IMR-90 (cell line): ENCODE data around the gene SLC40A1. TPM values are rescaled to one million over a fixed set of nuclear protein-coding genes. Genes with fewer than 3 reads are reported as not detected.

Experiments
- ATAC-seq: fragments of 200-7000 bp; cut with Tn5 transposase; 2 replicates; pipeline ENCODE4 v1.9.1; 2020; ENCODE audit warnings: low read depth, mild to moderate bottlenecking, moderate library complexity
- BruUV-seq: library from RNA; stranded (reverse); fragments of 400-500 nt; replicated peaks from 2 replicates; lab custom pipeline; 2021; lab: Mats Ljungman, UMichigan
- CTCF ChIA-PET: fragments of 300-600 bp; formaldehyde crosslinking; extraction: SDS; loops from one replicate; lab custom pipeline; 2021; ENCODE audit warnings: antibody characterized with exemption; lab: Yijun Ruan, JAX
- POLR2A ChIA-PET: fragments of 300-600 bp; sonication (Branson Sonifier 250); formaldehyde crosslinking; loops from one replicate; lab custom pipeline; 2022; ENCODE audit warnings: antibody characterized with exemption; ENCODE audit not compliant: unreplicated experiment; lab: Charles Lee
- DNase-seq: peaks from one replicate; pipeline ENCODE4 v3.0.0; 2013
- H2AFZ ChIP-seq: replicated peaks from 2 replicates; pipeline ENCODE3; 2013; ENCODE audit warnings: low read length, mild to moderate bottlenecking; ENCODE audit not compliant: poor library complexity
- H2AK5ac ChIP-seq: 2 replicates; pipeline ENCODE4 v1.6.1; 2013; ENCODE audit warnings: low read depth, low read length, inconsistent platforms
- H2AK9ac ChIP-seq: replicated peaks from 2 replicates; pipeline ENCODE3; 2013; ENCODE audit warnings: mild to moderate bottlenecking, low read depth, low read length, moderate library complexity; ENCODE audit not compliant: poor library complexity
- H2BK120ac ChIP-seq: 2 replicates; pipeline ENCODE4 v1.6.1; 2013; ENCODE audit warnings: low read depth, low read length, inconsistent platforms
- H2BK15ac ChIP-seq: 3 replicates; pipeline ENCODE4 v1.6.1; 2013; ENCODE audit warnings: low read depth, low read length, inconsistent platforms
- H2BK20ac ChIP-seq: 2 replicates; pipeline ENCODE4 v1.6.1; 2013; ENCODE audit warnings: low read depth, mild to moderate bottlenecking, inconsistent platforms, low read length, moderate library complexity
- H2BK5ac ChIP-seq: 2 replicates; pipeline ENCODE4 v1.6.1; 2013; ENCODE audit warnings: mild to moderate bottlenecking, low read depth, low read length, inconsistent platforms; ENCODE audit not compliant: poor library complexity, severe bottlenecking
- H3K14ac ChIP-seq: replicated peaks from 2 replicates; pipeline ENCODE4 v1.6.1; 2013; ENCODE audit warnings: low read depth, low read length, inconsistent platforms
- H3K18ac ChIP-seq: 2 replicates; pipeline ENCODE4 v1.6.1; 2013; ENCODE audit warnings: low read depth, low read length, control low read depth
- H3K23ac ChIP-seq: 2 replicates; pipeline ENCODE4 v1.6.1; 2013; ENCODE audit warnings: low read depth, low read length, inconsistent platforms
- H3K27ac ChIP-seq: 2 replicates; pipeline ENCODE4 v1.5.1; 2013; ENCODE audit warnings: mild to moderate bottlenecking, control low read depth, low read length; ENCODE audit not compliant: insufficient read depth
- H3K27me3 ChIP-seq: 2 replicates; pipeline ENCODE4 v1.6.1; 2013; ENCODE audit warnings: low read length; ENCODE audit not compliant: control insufficient read depth, insufficient read depth
- H3K36me3 ChIP-seq: 2 replicates; pipeline ENCODE4 v1.6.1; 2013; ENCODE audit warnings: low read length, mixed read lengths; ENCODE audit not compliant: control insufficient read depth, insufficient read depth
- H3K4ac ChIP-seq: 2 replicates; pipeline ENCODE4 v1.6.1; 2013; ENCODE audit warnings: low read depth, low read length, inconsistent platforms
- H3K4me1 ChIP-seq: 2 replicates; pipeline ENCODE4 v1.6.1; 2013; ENCODE audit warnings: low read length, mixed read lengths; ENCODE audit not compliant: control insufficient read depth, insufficient read depth
- H3K4me2 ChIP-seq: 2 replicates; pipeline ENCODE4 v1.6.1; 2013; ENCODE audit warnings: low read depth, mild to moderate bottlenecking, control low read depth, low read length, moderate library complexity
- H3K4me3 ChIP-seq: 2 replicates; pipeline ENCODE4 v1.5.1; 2013; ENCODE audit warnings: low read depth, mild to moderate bottlenecking, control low read depth, low read length, moderate library complexity; ENCODE audit not compliant: insufficient read depth
- H3K56ac ChIP-seq: 2 replicates; pipeline ENCODE4 v1.6.1; 2013; ENCODE audit warnings: low read length, inconsistent platforms; ENCODE audit not compliant: insufficient read depth; ENCODE audit errors: extremely low read depth
- H3K79me1 ChIP-seq, 2 experiments: 2 replicates each; pipeline ENCODE4 v1.6.1; 2013; ENCODE audit warnings: low read length in 2 of 2, inconsistent platforms in 1 of 2, low read depth in 1 of 2
- H3K9ac ChIP-seq: 2 replicates; pipeline ENCODE4 v1.6.1; 2013; ENCODE audit warnings: low read depth, low read length, control low read depth
- H3K9me1 ChIP-seq: 2 replicates; pipeline ENCODE4 v1.6.1; 2013; ENCODE audit warnings: low read length, inconsistent platforms; ENCODE audit not compliant: insufficient read depth
- H3K9me3 ChIP-seq: 2 replicates; pipeline ENCODE4 v1.6.1; 2013; ENCODE audit warnings: low read length; ENCODE audit not compliant: control insufficient read depth, insufficient read depth
- H4K20me1 ChIP-seq: 2 replicates; pipeline ENCODE4 v1.6.1; 2013; ENCODE audit warnings: low read length, inconsistent platforms; ENCODE audit not compliant: insufficient read depth
- H4K5ac ChIP-seq: 2 replicates; pipeline ENCODE4 v1.6.1; 2013; ENCODE audit warnings: mild to moderate bottlenecking, low read depth, low read length, control low read depth
- H4K8ac ChIP-seq, 2 experiments: 2 replicates each; pipeline ENCODE4 v1.6.1; 2013; ENCODE audit warnings: low read depth in 2 of 2, low read length in 2 of 2, control low read depth in 1 of 2, inconsistent platforms in 1 of 2
- H4K91ac ChIP-seq: 2 replicates; pipeline ENCODE4 v1.6.1; 2013; ENCODE audit warnings: low read depth, low read length, inconsistent platforms; ENCODE audit not compliant: insufficient read depth
- CEBPB ChIP-seq: IDR thresholded peaks from 2 replicates; pipeline ENCODE4 v1.6.1; 2012; ENCODE audit warnings: low read depth, low read length, improper control_type of control experiment
- ELK1 ChIP-seq: fragments of 150-350 bp; IDR thresholded peaks from 2 replicates; pipeline ENCODE4 v1.6.1; 2016; ENCODE audit warnings: low read depth, mild to moderate bottlenecking, low read length, moderate library complexity, borderline replicate concordance
- MAZ ChIP-seq: IDR thresholded peaks from 2 replicates; pipeline ENCODE4 v1.6.1; 2012; ENCODE audit warnings: low read depth, mild to moderate bottlenecking, low read length, improper control_type of control experiment, moderate library complexity, borderline replicate concordance
- RCOR1 ChIP-seq: IDR thresholded peaks from 2 replicates; pipeline ENCODE4 v1.6.1; 2012; ENCODE audit warnings: mild to moderate bottlenecking, low read length, improper control_type of control experiment; ENCODE audit not compliant: insufficient replicate concordance
- RFX5 ChIP-seq: IDR thresholded peaks from 2 replicates; pipeline ENCODE4 v1.8.0; 2012; ENCODE audit warnings: low read depth, mild to moderate bottlenecking, low read length, moderate library complexity
- WGBS, 2 experiments: methylation state at CpG; one replicate each; pipeline versions ENCODE4 v1.1.5 to v1.1.7; 2013; ENCODE audit warnings: missing lambda C conversion rate in 2 of 2; ENCODE audit not compliant: insufficient read length in 1 of 2; ENCODE audit errors: extremely low coverage in 2 of 2; 5-methylcytosine and 5-hydroxymethylcytosine counted together
- dilution Hi-C: fragments of 300-500 bp; cut with HindIII; formaldehyde crosslinking; loops from one replicate; pipeline ENCODE4 v1.14.3; 2018; ENCODE audit warnings: low sequenced_read_pairs; ENCODE audit not compliant: unreplicated experiment
- in situ Hi-C: fragments of 300-500 bp; cut with MboI; formaldehyde crosslinking; loops from 3 replicates; pipeline ENCODE4 v1.14.3; 2019; ENCODE audit warnings: low sequenced_read_pairs, inconsistent platforms, mixed read lengths
- intact Hi-C: fragments of 100-400 bp; cut with micrococcal nuclease; formaldehyde crosslinking; loops from 2 replicates; pipeline ENCODE4 v1.10.0; 2022
- polyA plus RNA-seq, 3 experiments: library from polyadenylated mRNA; depleted of rRNA; stranded (reverse); fragments of >200 nt; gene quantifications; 2 replicates each; pipeline ENCODE4 v1.2.3, GENCODE V29; 2012; ENCODE audit warnings: low replicate concordance in 1 of 3
- total RNA-seq: library from RNA; depleted of rRNA; stranded (reverse); fragments of >200 nt; gene quantifications from 2 replicates; pipeline ENCODE4 v1.2.3, GENCODE V29; 2012

The SLC40A1 gene
- total and polyA plus RNA-seq, 2 of the 4 experiments (the other 2 are of a cell fraction), result 1.5 to 5.0 TPM

GRCh38 chr2:189524746-189525145 lies 55.8 kb downstream of the SLC40A1 start:
- ATAC-seq (no peak), DNase-seq (no peak)
- H2BK15ac ChIP-seq, result no peak overlapping the region
- H2BK5ac ChIP-seq, result no peak overlapping the region
- H4K5ac ChIP-seq, result no peak overlapping the region
- no peak overlapping the region for H4K91ac ChIP-seq
- H3K4me3 ChIP-seq, result no peak overlapping the region
- H3K9ac ChIP-seq, result no peak overlapping the region
- CTCF ChIA-PET, result no interaction called here
- H3K79me1 ChIP-seq, result no peaks in the 10 kb centered on the region
- H2BK20ac ChIP-seq, result no peak overlapping the region
- dilution Hi-C loops (no loop called here), in situ Hi-C loops (no loop called here), intact Hi-C loops (no loop called here)
- TF ChIP-seq RFX5, result no peak
- TF ChIP-seq CEBPB, result no peak
- TF ChIP-seq RCOR1, result no peak
- no peak for TF ChIP-seq ELK1
- no peak for TF ChIP-seq MAZ
- no peak overlapping the region for H3K4me2 ChIP-seq
- peaks cover 11% of the 10 kb centered on the region for H3K4me1 ChIP-seq
- H2BK120ac ChIP-seq, result no peak overlapping the region
- H3K36me3 ChIP-seq, result no peaks in the 10 kb centered on the region
- no peak overlapping the region for H4K8ac ChIP-seq
- H3K23ac ChIP-seq, result no peak overlapping the region
- POLR2A ChIA-PET, result no interaction called here
- no peak overlapping the region for H3K18ac ChIP-seq
- H2AFZ ChIP-seq, result no peak overlapping the region
- H2AK9ac ChIP-seq, result no peak overlapping the region
- no peak overlapping the region for H3K56ac ChIP-seq
- no peak overlapping the region for H3K14ac ChIP-seq
- H3K27me3 ChIP-seq, result no peaks in the 10 kb centered on the region
- BruUV-seq, result no TSS peak
- H3K27ac ChIP-seq, result no peak overlapping the region
- H3K9me3 ChIP-seq, result no peaks in the 10 kb centered on the region
- no peak overlapping the region for H2AK5ac ChIP-seq
- 84% methylated on average over 4 of the region's 4 CpGs; no CpG with 5 or more reads in 1 of the 2 experiments for WGBS, 2 experiments
- 0 out of 2 replicates have a peak, but pooled peaks cover 3% of the 10 kb centered on the region for H3K9me1 ChIP-seq
- H4K20me1 ChIP-seq, result no peaks in the 10 kb centered on the region
- no peak overlapping the region for H3K4ac ChIP-seq
